B cell (primary cell): ENCODE results near the gene AHDC1. TPM values are rescaled to one million over a fixed set of nuclear protein-coding genes. Genes with fewer than 3 reads are reported as not detected.
A peak's percentile ranks its signal among the peaks of the same experiment; 100 is the strongest.

ENCODE experiments used
- ATAC-seq: fragments of 200-7000 bp; cut with Tn5 transposase; one replicate; pipeline ENCODE4 v1.10.0; 2021; ENCODE audit warnings: low read depth, mild to moderate bottlenecking, moderate number of reproducible peaks, moderate library complexity
- CTCF ChIA-PET: fragments of 350-600 bp; sonication (Branson Sonifier 250); formaldehyde crosslinking; loops from one replicate; lab custom pipeline; 2021; ENCODE audit warnings: antibody characterized with exemption, inconsistent platforms; lab: Charles Lee
- POLR2A ChIA-PET: fragments of 350-600 bp; sonication (Branson Sonifier 250); formaldehyde crosslinking; loops from one replicate; lab custom pipeline; 2021; ENCODE audit warnings: antibody characterized with exemption; lab: Charles Lee
- DNase-seq: peaks from one replicate; pipeline ENCODE4 v3.0.0; 2013
- H2AFZ ChIP-seq: 2 replicates; pipeline ENCODE4 v1.6.1; 2012; ENCODE audit warnings: mild to moderate bottlenecking, low read depth, low read length; ENCODE audit not compliant: insufficient read depth, poor library complexity, severe bottlenecking
- H3K27ac ChIP-seq, 2 donors: 1 replicate in 1 of 2; 2 replicates in 1 of 2; pipeline ENCODE4 v1.5.1; 2012 to 2013; ENCODE audit warnings: low read length in 2 of 2, mild to moderate bottlenecking in 2 of 2, moderate library complexity in 1 of 2
- H3K27me3 ChIP-seq, 4 experiments: fragments of 200-600 bp in 1 of 4; sonication (generic) in 1 of 4; replicated peaks in 1 of 4; 1 replicate in 2 of 4; 2 replicates in 2 of 4; pipeline versions ENCODE4 v1.6.1 to v1.7.0; 2013 to 2016; ENCODE audit warnings: low read length in 3 of 4, mild to moderate bottlenecking in 2 of 4, mixed read lengths in 1 of 4, moderate library complexity in 1 of 4; ENCODE audit not compliant: insufficient read depth in 4 of 4, control insufficient read depth in 3 of 4; ENCODE audit errors: control extremely low read depth in 1 of 4
- H3K36me3 ChIP-seq, 2 experiments: replicated peaks in 1 of 2; 1 replicate in 1 of 2; 2 replicates in 1 of 2; pipeline versions ENCODE4 v1.6.1 to v1.7.1; 2013; ENCODE audit warnings: low read length in 1 of 2; ENCODE audit not compliant: insufficient read depth in 2 of 2, control insufficient read depth in 1 of 2; ENCODE audit errors: control extremely low read depth in 1 of 2, extremely low read depth in 1 of 2
- H3K4me1 ChIP-seq, 2 donors: fragments of 200-600 bp in 1 of 2; sonication (generic) in 1 of 2; 1 replicate in 1 of 2; 2 replicates in 1 of 2; pipeline versions ENCODE4 v1.5.1 to v1.6.1; 2013 to 2017; ENCODE audit warnings: low read length in 2 of 2; ENCODE audit not compliant: control insufficient read depth in 2 of 2, insufficient read depth in 2 of 2
- H3K4me2 ChIP-seq: replicated peaks from 2 replicates; pipeline ENCODE3; 2012; ENCODE audit warnings: mild to moderate bottlenecking, low read depth, low read length; ENCODE audit not compliant: poor library complexity, severe bottlenecking
- H3K4me3 ChIP-seq, 5 experiments: fragments of 200-600 bp in 1 of 5; sonication (generic) in 1 of 5; 1 replicate in 3 of 5; 2 replicates in 2 of 5; pipeline versions ENCODE4 v1.5.1 to v1.7.0; 2011 to 2016; ENCODE audit warnings: low read length in 4 of 5, mild to moderate bottlenecking in 4 of 5, low read depth in 2 of 5, control low read depth in 1 of 5, moderate library complexity in 1 of 5; ENCODE audit not compliant: insufficient read depth in 1 of 5; ENCODE audit errors: control extremely low read depth in 1 of 5, extremely low read depth in 1 of 5
- H3K79me2 ChIP-seq: fragments of 200-600 bp; sonication (generic); one replicate; pipeline ENCODE4 v1.6.0; 2016; ENCODE audit warnings: low read length; ENCODE audit not compliant: control insufficient read depth, insufficient read depth
- H3K9ac ChIP-seq: fragments of 200-600 bp; sonication (generic); 2 replicates; pipeline ENCODE4 v1.6.1; 2017; ENCODE audit warnings: mild to moderate bottlenecking, low read length, moderate library complexity
- H3K9me3 ChIP-seq, 3 donors: one replicate each; pipeline versions ENCODE4 v1.6.1 to v1.7.1; 2013; ENCODE audit warnings: low read length in 2 of 3; ENCODE audit not compliant: control insufficient read depth in 2 of 3, insufficient read depth in 1 of 3; ENCODE audit errors: control extremely low read depth in 1 of 3
- H4K20me1 ChIP-seq: 2 replicates; pipeline ENCODE4 v1.6.0; 2012; ENCODE audit warnings: mild to moderate bottlenecking, low read length; ENCODE audit not compliant: insufficient read depth, control insufficient read depth, poor library complexity, severe bottlenecking
- H3K27ac Mint-ChIP-seq: one replicate; pipeline ENCODE4 v1.8.0; 2021; ENCODE audit warnings: mixed read lengths
- H3K27me3 Mint-ChIP-seq: one replicate; pipeline ENCODE4 v1.8.0; 2021; ENCODE audit warnings: mixed read lengths
- H3K4me1 Mint-ChIP-seq: one replicate; pipeline ENCODE4 v1.8.0; 2021; ENCODE audit warnings: mixed read lengths
- H3K4me3 Mint-ChIP-seq: one replicate; pipeline ENCODE4 v1.8.0; 2021; ENCODE audit warnings: mixed read lengths
- H3K9me3 Mint-ChIP-seq: one replicate; pipeline ENCODE4 v1.8.0; 2022; ENCODE audit warnings: mixed read lengths; ENCODE audit not compliant: insufficient read depth
- EZH2 ChIP-seq: IDR thresholded peaks from 2 replicates; pipeline ENCODE4 v1.6.1; 2012; ENCODE audit warnings: borderline replicate concordance, low read depth, mild to moderate bottlenecking, moderate library complexity, low read length; ENCODE audit not compliant: insufficient read depth, poor library complexity, severe bottlenecking
- WGBS: methylation state at CpG from one replicate; pipeline ENCODE4 v1.1.5; 2013; ENCODE audit warnings: missing lambda C conversion rate; ENCODE audit not compliant: insufficient coverage; 5-methylcytosine and 5-hydroxymethylcytosine counted together
- intact Hi-C: fragments of 100-400 bp; cut with micrococcal nuclease; formaldehyde crosslinking; loops from one replicate; pipeline ENCODE4 v1.10.0; 2022
- polyA plus RNA-seq: library from polyadenylated mRNA; depleted of rRNA; stranded (reverse); fragments of >200 nt; gene quantifications from 2 replicates; pipeline ENCODE4 v1.2.3, GENCODE V29; 2012
- total RNA-seq, 2 donors: library from RNA; stranded (reverse); fragments of 120-200 nt in 1 of 2; gene quantifications; 1 replicate in 1 of 2; 2 replicates in 1 of 2; pipeline versions ENCODE4 v1.2.3 to v1.2.4, GENCODE V29; 2013 to 2022
- TF ChIP-seq, protein P1 (sequence below): fragments of 200-600 bp; IDR thresholded peaks from one replicate; pipeline ENCODE4 v1.8.0; 2022; ENCODE audit warnings: antibody characterized with exemption, mild to moderate bottlenecking

Gene AHDC1
- total and polyA plus RNA-seq, 2 donors (not counting 1 experiment from before 2014, with no cell fraction given), result 6.2 to 32.0 TPM

DNA sequence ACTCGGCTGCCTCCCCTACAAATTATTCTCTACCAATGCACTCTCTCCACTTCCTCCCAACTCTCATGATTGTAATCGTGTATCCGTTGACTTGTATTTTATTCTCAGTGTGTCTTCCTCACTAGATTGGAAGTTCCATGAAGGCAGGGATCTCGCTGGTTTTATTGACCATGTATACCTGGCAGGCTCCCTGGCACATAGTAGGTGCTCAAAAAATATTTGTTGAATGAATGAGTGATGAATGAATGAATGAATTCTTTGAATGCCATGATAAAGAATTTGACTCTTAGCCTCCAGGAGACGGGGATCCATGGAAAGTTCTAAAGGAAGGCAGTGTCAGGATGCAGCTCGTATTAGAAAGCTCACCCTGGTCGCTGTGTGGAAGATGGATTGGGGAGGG is 85.1 kb downstream of the AHDC1 start:
- Histone ChIP-seq H3K27ac (no peak overlapping the region), H3K4me2 (no peak overlapping the region), H3K9ac (no peak overlapping the region), H3K27me3 (peaks cover 0 to 4% (median 0%) of the 10 kb centered on the region in 4 experiments), H2AFZ (no peak overlapping the region), H3K4me1 (peaks cover 24% of the 10 kb centered on the region in 2 donors), H4K20me1 (no peaks in the 10 kb centered on the region), H3K4me3 (no peak overlapping the region), H3K79me2 (no peaks in the 10 kb centered on the region), H3K36me3 (no peaks in the 10 kb centered on the region), H3K9me3 (no peaks in the 10 kb centered on the region)
- DNase-seq (no peak), ATAC-seq (no peak)
- no peaks in the 10 kb centered on the region for H3K27me3 Mint-ChIP-seq
- H3K4me1 Mint-ChIP-seq, result peaks cover 26% of the 10 kb centered on the region
- TF ChIP-seq EZH2, result no peak
- TF ChIP-seq, protein P1, sequence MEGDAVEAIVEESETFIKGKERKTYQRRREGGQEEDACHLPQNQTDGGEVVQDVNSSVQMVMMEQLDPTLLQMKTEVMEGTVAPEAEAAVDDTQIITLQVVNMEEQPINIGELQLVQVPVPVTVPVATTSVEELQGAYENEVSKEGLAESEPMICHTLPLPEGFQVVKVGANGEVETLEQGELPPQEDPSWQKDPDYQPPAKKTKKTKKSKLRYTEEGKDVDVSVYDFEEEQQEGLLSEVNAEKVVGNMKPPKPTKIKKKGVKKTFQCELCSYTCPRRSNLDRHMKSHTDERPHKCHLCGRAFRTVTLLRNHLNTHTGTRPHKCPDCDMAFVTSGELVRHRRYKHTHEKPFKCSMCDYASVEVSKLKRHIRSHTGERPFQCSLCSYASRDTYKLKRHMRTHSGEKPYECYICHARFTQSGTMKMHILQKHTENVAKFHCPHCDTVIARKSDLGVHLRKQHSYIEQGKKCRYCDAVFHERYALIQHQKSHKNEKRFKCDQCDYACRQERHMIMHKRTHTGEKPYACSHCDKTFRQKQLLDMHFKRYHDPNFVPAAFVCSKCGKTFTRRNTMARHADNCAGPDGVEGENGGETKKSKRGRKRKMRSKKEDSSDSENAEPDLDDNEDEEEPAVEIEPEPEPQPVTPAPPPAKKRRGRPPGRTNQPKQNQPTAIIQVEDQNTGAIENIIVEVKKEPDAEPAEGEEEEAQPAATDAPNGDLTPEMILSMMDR, result no peak
- intact Hi-C loops, result no loop called here
- 93% methylated on average over 6 of the region's 7 CpGs for WGBS
- POLR2A ChIA-PET, result no interaction called here
- peak overlapping the region; percentile 1 for H3K27ac Mint-ChIP-seq
- no peak overlapping the region for H3K4me3 Mint-ChIP-seq
- CTCF ChIA-PET, result no interaction called here
- no peaks in the 10 kb centered on the region for H3K9me3 Mint-ChIP-seq

DNA sequence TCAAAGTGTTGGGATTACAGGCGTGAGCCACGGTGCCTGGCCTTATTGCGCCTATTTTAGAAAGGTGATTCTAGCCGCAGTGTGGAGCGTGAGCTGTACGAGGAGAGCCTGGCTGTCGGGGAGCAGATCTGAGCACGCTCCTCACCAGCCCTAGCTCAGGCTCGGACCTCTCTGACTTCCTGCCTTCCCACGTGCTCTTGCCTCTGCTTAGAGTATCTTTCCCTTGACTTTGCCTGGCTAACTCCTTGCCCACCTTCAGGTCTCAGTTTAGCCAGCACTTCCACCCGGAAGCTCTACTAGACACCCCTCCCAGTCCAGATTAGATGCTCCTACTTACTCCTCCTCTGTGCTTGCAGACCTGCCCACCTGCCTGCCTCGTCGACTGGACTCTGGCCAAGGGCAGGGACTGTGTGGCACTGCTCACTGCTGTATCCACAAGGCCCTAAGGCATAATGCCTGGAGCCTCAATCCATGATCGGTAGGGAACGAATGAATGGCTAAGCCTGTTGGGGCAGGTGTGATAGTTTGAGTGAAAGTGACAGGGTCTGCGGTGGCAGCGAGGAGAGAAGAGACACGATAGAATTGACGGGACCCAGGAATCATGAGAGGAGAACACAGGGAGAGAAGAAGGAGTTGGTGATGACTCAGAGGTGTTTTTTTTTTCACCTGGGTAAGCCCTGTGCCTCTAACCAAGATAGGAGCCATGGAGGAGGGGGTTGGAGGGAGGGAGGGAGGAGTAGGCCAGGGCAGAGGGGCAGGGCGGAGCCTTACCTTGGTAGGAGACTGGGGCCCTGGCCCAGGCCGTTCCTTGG is 85.8 kb downstream of the AHDC1 start:
- Histone ChIP-seq H3K27me3 (peaks cover 0 to 4% (median 0%) of the 10 kb centered on the region in 4 experiments), H4K20me1 (no peaks in the 10 kb centered on the region), H2AFZ (no peak overlapping the region), H3K36me3 (no peaks in the 10 kb centered on the region), H3K4me2 (no peak overlapping the region), H3K4me1 (peaks cover 24% of the 10 kb centered on the region in 2 donors), H3K27ac (no peak overlapping the region), H3K4me3 (no peak overlapping the region), H3K9ac (no peak overlapping the region), H3K79me2 (no peaks in the 10 kb centered on the region), H3K9me3 (no peaks in the 10 kb centered on the region)
- Mint-ChIP-seq H3K27ac (no peak overlapping the region), H3K9me3 (no peaks in the 10 kb centered on the region), H3K27me3 (no peaks in the 10 kb centered on the region), H3K4me3 (no peak overlapping the region), H3K4me1 (peaks cover 22% of the 10 kb centered on the region)
- intact Hi-C loops, result no loop called here
- ChIA-PET CTCF (interaction anchor here (1.0 kb wide), 1 partner anchor 416 kb away, joined by 3 read pairs; no protein-coding TSS in a partner anchor), POLR2A (no interaction called here)
- TF ChIP-seq EZH2, result no peak
- TF ChIP-seq, protein P1, result no peak
- DNase-seq, result no peak
- ATAC-seq, result no peak
- WGBS, result 95% methylated on average over 21 of the region's 21 CpGs
